Endothelial cell (in vitro differentiated cells): ENCODE results near the gene MPO. TPM values are rescaled to one million over a fixed set of nuclear protein-coding genes. Genes with fewer than 3 reads are reported as not detected.

Experiments used
- DNase-seq: peaks from one replicate; pipeline ENCODE4 v3.0.0; 2021; ENCODE audit warnings: low spot score
- H3K27ac Mint-ChIP-seq: one replicate; pipeline ENCODE4 v1.8.0; 2021; ENCODE audit warnings: mixed read lengths, inconsistent platforms; ENCODE audit not compliant: unreplicated experiment
- H3K27me3 Mint-ChIP-seq: one replicate; pipeline ENCODE4 v1.8.0; 2021; ENCODE audit warnings: mild to moderate bottlenecking, moderate library complexity, mixed read lengths, inconsistent platforms; ENCODE audit not compliant: unreplicated experiment
- H3K36me3 Mint-ChIP-seq: one replicate; pipeline ENCODE4 v1.8.0; 2021; ENCODE audit warnings: mild to moderate bottlenecking, low read depth, mixed read lengths, inconsistent platforms; ENCODE audit not compliant: unreplicated experiment
- H3K4me1 Mint-ChIP-seq: one replicate; pipeline ENCODE4 v1.8.0; 2021; ENCODE audit warnings: mild to moderate bottlenecking, mixed read lengths, inconsistent platforms; ENCODE audit not compliant: unreplicated experiment
- H3K4me3 Mint-ChIP-seq: one replicate; pipeline ENCODE4 v1.8.0; 2021; ENCODE audit warnings: mild to moderate bottlenecking, mixed read lengths, inconsistent platforms; ENCODE audit not compliant: unreplicated experiment
- H3K9me3 Mint-ChIP-seq: one replicate; pipeline ENCODE4 v1.8.0; 2021; ENCODE audit warnings: mixed read lengths, inconsistent platforms; ENCODE audit not compliant: unreplicated experiment
- total RNA-seq: library from RNA; stranded (reverse); fragmentation: NEBNext Ultra II Directional; extraction: Animal tissue kit (Norgen Biotek cat#: 25700); gene quantifications from one replicate; pipeline ENCODE4 v1.2.1, GENCODE V29; 2021; ENCODE audit not compliant: unreplicated experiment
- TF ChIP-seq, protein P1 (sequence below): fragments of 200-600 bp; sonication (generic); IDR thresholded peaks from one replicate; pipeline ENCODE4 v1.5.0; 2021; ENCODE audit warnings: antibody characterized with exemption; ENCODE audit not compliant: unreplicated experiment

Gene MPO
- total RNA-seq, 1 donor from 2014 or later = not detected

- DNase-seq = no peak
- H3K27me3 Mint-ChIP-seq = peaks cover 28% of the 10 kb centered on the region
- peaks cover 6% of the 10 kb centered on the region for H3K4me1 Mint-ChIP-seq
- no peak overlapping the region for H3K4me3 Mint-ChIP-seq
- peak overlapping the region; percentile 17 for H3K27ac Mint-ChIP-seq
- TF ChIP-seq, protein P1, sequence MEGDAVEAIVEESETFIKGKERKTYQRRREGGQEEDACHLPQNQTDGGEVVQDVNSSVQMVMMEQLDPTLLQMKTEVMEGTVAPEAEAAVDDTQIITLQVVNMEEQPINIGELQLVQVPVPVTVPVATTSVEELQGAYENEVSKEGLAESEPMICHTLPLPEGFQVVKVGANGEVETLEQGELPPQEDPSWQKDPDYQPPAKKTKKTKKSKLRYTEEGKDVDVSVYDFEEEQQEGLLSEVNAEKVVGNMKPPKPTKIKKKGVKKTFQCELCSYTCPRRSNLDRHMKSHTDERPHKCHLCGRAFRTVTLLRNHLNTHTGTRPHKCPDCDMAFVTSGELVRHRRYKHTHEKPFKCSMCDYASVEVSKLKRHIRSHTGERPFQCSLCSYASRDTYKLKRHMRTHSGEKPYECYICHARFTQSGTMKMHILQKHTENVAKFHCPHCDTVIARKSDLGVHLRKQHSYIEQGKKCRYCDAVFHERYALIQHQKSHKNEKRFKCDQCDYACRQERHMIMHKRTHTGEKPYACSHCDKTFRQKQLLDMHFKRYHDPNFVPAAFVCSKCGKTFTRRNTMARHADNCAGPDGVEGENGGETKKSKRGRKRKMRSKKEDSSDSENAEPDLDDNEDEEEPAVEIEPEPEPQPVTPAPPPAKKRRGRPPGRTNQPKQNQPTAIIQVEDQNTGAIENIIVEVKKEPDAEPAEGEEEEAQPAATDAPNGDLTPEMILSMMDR = no peak
- no peaks in the 10 kb centered on the region for H3K36me3 Mint-ChIP-seq
- no peaks in the 10 kb centered on the region for H3K9me3 Mint-ChIP-seq
These were observed 41.1 kb upstream of the MPO start for GRCh38 chr17:58321571-58322525.

DNA sequence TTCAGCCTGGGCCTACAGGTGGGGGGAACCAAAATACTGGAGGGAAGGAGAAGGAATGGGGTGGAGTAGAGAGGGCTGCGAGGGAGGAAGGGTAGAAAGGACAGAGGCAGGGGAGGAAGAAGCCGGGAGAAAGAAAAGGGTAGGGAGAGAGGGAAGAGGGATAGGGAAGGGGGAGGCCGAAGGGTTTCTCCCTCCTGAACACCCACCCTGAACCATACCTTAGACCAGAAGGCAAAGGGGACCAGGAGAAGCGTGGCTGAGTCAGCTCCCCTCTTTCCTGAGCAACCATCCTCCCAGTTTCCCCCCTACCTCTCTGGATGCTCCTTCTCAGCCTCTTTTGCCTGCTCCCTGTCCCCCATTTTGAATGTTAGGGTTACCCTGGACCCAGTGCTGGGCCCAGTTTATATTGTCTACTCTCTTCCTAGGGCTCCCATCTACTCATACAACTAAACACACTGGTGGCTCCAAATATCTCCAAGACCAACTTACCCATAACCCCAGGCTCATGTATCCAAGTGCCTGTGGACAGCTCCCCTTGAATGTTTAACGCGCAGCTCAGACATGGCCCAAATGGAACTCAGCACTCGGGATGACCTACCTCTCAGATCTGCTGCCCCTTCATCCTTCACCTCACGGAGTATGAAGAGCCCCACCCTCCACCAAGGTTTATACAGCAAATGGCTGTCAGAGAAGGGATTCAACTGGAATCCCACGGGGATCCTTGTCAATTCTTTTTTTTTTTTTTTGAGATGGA is 40.0 kb upstream of the MPO start:
- H3K27me3 Mint-ChIP-seq = peaks cover 21% of the 10 kb centered on the region
- no peaks in the 10 kb centered on the region for H3K9me3 Mint-ChIP-seq
- H3K4me3 Mint-ChIP-seq = no peak overlapping the region
- DNase-seq = no peak
- no peaks in the 10 kb centered on the region for H3K4me1 Mint-ChIP-seq
- H3K27ac Mint-ChIP-seq = no peak overlapping the region
- TF ChIP-seq, protein P1 = no peak
- H3K36me3 Mint-ChIP-seq = no peaks in the 10 kb centered on the region

DNA sequence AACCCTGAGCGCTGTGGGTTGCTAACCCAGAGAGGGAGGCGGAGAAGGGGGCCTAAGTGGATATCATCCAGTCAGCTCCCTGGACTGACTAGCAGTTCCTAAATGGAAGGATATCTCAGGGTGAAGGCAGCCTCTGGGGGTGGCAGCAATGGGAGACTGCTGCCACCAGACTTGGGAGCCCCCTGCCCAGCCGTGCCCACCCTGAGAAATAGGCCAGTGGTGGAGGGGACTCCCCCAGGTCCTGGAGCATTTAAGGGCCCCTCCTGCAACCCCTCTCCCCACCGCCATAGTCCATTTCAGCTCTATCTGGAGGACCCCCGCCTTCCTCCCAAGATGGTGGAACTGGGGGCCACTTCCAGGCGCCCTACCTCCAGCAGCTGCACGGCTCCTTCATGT is 39.4 kb upstream of the MPO start:
- H3K27me3 Mint-ChIP-seq = peaks cover 16% of the 10 kb centered on the region
- H3K9me3 Mint-ChIP-seq = no peaks in the 10 kb centered on the region
- TF ChIP-seq, protein P1 = no peak
- DNase-seq = no peak
- no peak overlapping the region for H3K4me3 Mint-ChIP-seq
- H3K36me3 Mint-ChIP-seq = no peaks in the 10 kb centered on the region
- no peak overlapping the region for H3K27ac Mint-ChIP-seq
- H3K4me1 Mint-ChIP-seq = no peaks in the 10 kb centered on the region

GRCh38 chr17:58319173-58320162 is 38.7 kb upstream of the MPO start:
- H3K27ac Mint-ChIP-seq = no peak overlapping the region
- H3K27me3 Mint-ChIP-seq = peaks cover 14% of the 10 kb centered on the region
- no peak overlapping the region for H3K4me3 Mint-ChIP-seq
- H3K36me3 Mint-ChIP-seq = no peaks in the 10 kb centered on the region
- DNase-seq = no peak
- H3K4me1 Mint-ChIP-seq = no peaks in the 10 kb centered on the region
- TF ChIP-seq, protein P1 = no peak
- H3K9me3 Mint-ChIP-seq = no peaks in the 10 kb centered on the region
